Esophagus muscularis mucosa (tissue), 4 donors: Measurements from ENCODE around the gene ARHGDIG.

Experiments used
- CTCF ChIP-seq, 3 experiments: fragments of 200-600 bp in 2 of 3; fragments of 450-650 bp in 1 of 3; sonication (generic) in 2 of 3; IDR thresholded peaks; one replicate each; pipeline ENCODE4 v1.5.1; 2017 to 2019; ENCODE audit warnings: antibody characterized with exemption in 3 of 3, mild to moderate bottlenecking in 2 of 3, moderate library complexity in 1 of 3
- EP300 ChIP-seq: sonication (generic); formaldehyde crosslinking; IDR thresholded peaks from one replicate; pipeline ENCODE4 v1.6.1; 2017; ENCODE audit warnings: antibody characterized with exemption
- POLR2A ChIP-seq: fragments of 450-650 bp; IDR thresholded peaks from one replicate; pipeline ENCODE4 v1.6.1; 2017; ENCODE audit warnings: antibody characterized with exemption, moderate library complexity, mild to moderate bottlenecking, low read depth
- POLR2AphosphoS5 ChIP-seq, 2 donors: sonication (generic); formaldehyde crosslinking; IDR thresholded peaks; one replicate each; pipeline ENCODE4 v1.6.1; 2017; ENCODE audit warnings: antibody characterized with exemption in 2 of 2

GRCh38 chr16:289395-289997 is 9.1 kb downstream of the ARHGDIG start:
- TF ChIP-seq CTCF (IDR thresholded peaks at IDR 0.05) (no peak), EP300 (no peak), POLR2A (no peak), POLR2AphosphoS5 (IDR thresholded peaks at IDR 0.05) (no peak)
